GM12801 (cell line): ENCODE results near the gene ADAM23.

Experiments
- CTCF ChIP-seq: IDR thresholded peaks from one replicate; pipeline ENCODE4 v1.5.1; 2011; ENCODE audit warnings: control low read depth; ENCODE audit not compliant: insufficient read length; ENCODE audit errors: extremely low read depth

The ADAM23 gene

GRCh38 chr2:206642075-206643025 is 199.0 kb downstream of the ADAM23 start, which contains the start of gene FAM237A:
FAM237A (plus strand) TSS chr2:206642487; CDS start chr2:206644237, 1,750 bp downstream.
- TF ChIP-seq CTCF = no peak

- no peak for TF ChIP-seq CTCF
These were observed 204.7 kb downstream of the ADAM23 start for GRCh38 chr2:206647985-206648384.

- no peak for TF ChIP-seq CTCF
These were observed 213.8 kb downstream of the ADAM23 start for GRCh38 chr2:206657087-206657486.

- TF ChIP-seq CTCF = no peak
These were observed 221.9 kb downstream of the ADAM23 start for GRCh38 chr2:206665251-206665650.
